ENCODE measurements around the gene GMEB1.
A peak's percentile ranks its signal among the peaks of the same experiment; 100 is the strongest.
"Not testable (repeated sequence)": the region's sequence is repeated elsewhere in the genome, so short reads cannot be mapped to it uniquely, and the experiment has no call there.

GMEB1 gene

GRCh38 chr1:28672971-28673370 lies 4.4 kb downstream of the GMEB1 start:
- not testable (repeated sequence) for DNase-seq

DNA sequence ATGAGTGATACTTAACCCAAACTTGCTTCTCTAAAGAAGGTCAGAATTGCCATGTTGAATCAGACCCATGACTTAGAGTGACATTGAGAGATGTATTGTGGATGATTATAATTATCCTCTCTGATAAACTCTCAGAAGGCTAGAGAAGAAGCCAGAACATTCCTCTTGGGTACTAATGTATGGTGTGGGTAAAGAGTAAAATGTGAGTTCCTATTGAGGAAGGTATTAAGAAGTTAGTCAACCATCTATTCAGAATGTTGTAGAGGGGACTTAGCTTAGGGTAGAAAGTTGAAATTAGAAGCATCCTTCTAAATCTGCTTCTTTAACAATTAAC lies 7.3 kb downstream of the GMEB1 start:
- no peak for DNase-seq

DNA sequence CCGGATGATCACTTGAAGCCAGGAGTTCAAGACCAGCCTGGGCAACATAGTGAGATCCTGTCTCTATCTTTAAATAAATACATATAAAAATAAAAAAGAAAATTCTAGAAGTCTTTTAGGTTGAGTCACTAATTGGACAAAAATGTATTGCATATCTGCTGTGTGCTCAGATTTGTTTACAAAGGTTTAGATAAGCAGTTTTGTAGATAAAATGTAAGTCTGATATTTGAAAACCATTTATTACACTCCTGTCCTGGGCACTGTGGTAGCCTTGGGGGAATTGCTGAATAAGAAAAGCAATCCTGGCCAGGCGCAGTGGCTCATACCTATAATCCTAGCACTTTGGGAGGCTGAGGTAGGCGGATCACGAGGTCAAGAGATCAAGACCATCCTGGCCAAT lies 11.6 kb downstream of the GMEB1 start:
- DNase-seq = no peak

GRCh38 chr1:28682840-28683239 lies 14.3 kb downstream of the GMEB1 start:
- DNase-seq = no peak

- no peak for DNase-seq
Measured at GRCh38 chr1:28684937-28685336, 16.4 kb downstream of the GMEB1 start.

DNA sequence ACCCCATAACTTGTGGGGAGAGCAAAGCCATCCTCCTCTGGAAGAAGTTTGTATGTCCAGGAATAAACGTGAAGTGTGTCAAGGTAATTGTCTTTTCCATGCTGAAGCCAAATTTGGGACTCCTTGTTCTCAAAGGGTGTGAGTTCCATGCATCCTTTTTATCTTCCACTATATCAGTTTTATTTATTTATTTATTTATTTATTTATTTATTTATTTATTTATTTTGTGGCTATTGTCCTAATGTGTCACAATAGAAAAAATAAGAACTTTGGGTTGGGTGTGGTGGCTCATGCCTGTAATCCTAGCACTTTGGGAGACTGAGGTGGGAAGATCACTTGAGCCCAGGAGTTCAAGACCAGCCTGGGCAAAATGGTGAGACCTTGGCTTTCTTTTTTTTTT lies 23.0 kb downstream of the GMEB1 start:
- not testable (repeated sequence) for DNase-seq

- no peak for DNase-seq
Measured at GRCh38 chr1:28703629-28704028, 35.0 kb downstream of the GMEB1 start.

GRCh38 chr1:28716336-28716735 lies 47.8 kb downstream of the GMEB1 start:
- DNase-seq = peak in 1 of 2 donors; percentile 19

GRCh38 chr1:28718166-28718565 lies 49.6 kb downstream of the GMEB1 start:
- DNase-seq = no peak

- no peak for DNase-seq
Measured at GRCh38 chr1:28718586-28719331, 50.2 kb downstream of the GMEB1 start.

GRCh38 chr1:28719332-28719619 lies 50.7 kb downstream of the GMEB1 start:
- DNase-seq = no peak

DNA sequence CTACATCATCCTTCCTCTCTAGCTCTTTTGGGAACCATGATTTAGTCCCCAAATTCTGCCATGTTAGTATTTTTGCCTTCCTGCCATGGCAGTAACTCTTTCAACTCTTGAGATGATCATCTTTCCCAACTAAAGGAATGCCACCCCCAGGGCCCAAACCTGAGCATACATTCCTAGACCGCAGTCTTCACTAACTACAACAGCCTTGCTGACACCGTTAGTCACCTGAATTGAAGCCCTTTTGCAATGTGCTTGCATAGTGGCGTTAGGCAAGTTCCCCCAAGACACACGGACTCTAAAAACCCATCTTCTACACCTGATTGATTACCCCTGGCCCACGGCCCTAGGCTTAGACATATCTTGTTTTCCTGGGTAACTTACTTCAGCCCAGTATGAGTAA lies 51.8 kb downstream of the GMEB1 start:
- DNase-seq = no peak

DNA sequence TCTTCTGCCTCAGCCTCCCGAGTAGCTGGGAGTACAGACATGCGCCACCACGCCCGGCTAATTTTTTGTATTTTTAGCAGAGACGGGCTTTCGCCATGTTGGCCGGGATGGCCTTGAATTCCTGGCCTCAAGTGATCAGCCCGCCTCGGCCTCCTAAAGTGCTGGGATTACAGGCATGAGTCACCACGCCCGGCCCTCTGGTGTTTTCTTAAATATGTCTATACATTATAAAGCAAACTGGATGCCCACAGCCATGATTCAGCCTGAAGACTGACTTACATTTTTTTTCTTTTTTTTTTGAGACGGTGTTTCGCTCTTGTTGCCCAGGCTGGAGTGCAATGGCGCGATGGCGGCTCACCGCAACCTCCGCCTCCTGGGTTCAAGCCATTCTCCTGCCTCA lies 53.3 kb downstream of the GMEB1 start:
- not testable (repeated sequence) for DNase-seq

DNA sequence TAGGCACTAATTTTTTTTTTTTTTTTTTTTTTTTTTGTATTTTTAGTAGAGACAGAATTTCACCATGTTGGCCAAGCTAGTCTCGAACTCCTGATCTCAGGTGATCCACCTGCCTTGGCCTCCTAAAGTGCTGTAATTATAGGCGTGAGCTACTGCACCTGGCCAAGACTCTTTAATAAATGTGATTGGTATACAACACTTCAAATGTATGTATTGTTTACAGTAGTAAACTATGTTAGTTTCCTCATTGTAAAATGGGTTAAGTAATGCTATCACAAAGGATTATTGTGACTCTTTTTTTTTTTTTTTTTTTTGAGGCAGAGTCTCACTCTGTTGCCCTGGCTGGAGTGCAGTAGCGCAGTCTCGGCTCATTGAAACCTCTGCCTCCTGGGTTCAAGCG lies 56.8 kb downstream of the GMEB1 start:
- not testable (repeated sequence) for DNase-seq

GRCh38 chr1:28735961-28736449 lies 67.4 kb downstream of the GMEB1 start:
- DNase-seq = no peak

GRCh38 chr1:28736450-28737306 lies 68.1 kb downstream of the GMEB1 start, which contains the start of gene YTHDF2:
TSS of gene YTHDF2 (plus strand) at chr1:28736940. CDS start at chr1:28737121, 181 bp downstream.
- peak; percentile 90 to 96 for DNase-seq

GRCh38 chr1:28737307-28738132 lies 68.9 kb downstream of the GMEB1 start:
- peak in 1 of 2 donors; percentile 34 for DNase-seq

- no peak for DNase-seq
Measured at GRCh38 chr1:28740118-28740517, 71.5 kb downstream of the GMEB1 start.

- DNase-seq = no peak
Measured at GRCh38 chr1:28744184-28744583, 75.6 kb downstream of the GMEB1 start.

DNA sequence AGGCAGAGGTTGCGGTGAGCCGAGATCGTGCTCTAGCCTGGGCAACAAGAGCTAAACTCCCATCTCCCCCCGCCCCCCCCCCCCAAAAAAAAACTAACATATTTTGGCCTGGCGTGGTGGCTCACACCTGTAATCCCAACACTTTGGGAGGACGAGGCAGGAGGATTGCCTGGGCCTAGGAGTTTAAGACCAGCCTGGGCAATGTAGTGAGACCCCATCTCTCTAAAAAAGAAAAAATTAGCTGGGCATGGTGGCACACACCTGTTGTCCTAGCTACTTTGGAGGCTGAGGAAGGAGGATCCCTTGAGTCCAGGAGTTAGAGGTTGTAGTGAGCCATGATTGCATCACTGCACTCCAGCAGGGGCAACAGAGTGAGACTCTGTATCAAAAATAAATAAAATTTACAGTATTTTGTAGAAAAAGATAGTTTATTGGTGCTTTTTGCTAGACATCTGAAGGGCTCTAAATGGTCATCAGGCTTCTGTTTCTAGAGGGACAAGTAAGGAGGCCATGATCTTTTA lies 77.1 kb downstream of the GMEB1 start:
- DNase-seq = no peak

DNA sequence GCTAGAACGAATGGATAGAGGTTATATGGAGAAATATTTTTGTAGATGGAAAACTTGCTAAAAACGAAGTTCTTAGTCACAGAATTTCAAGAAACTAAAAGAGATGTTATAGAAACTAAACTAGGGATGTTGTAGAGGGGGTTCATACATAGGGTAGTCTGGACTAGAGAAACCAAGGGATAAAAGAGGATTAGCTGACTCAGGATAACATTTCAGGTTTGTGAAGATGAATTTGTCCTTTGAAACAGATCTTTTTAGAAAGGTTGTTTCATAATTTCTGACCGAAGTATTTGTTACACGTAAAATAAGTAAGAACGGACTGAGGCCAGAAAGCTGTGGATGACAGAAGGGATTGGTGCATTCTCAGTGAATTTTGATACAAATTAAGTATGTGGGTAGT lies 81.7 kb downstream of the GMEB1 start:
- DNase-seq = no peak

- not testable (repeated sequence) for DNase-seq
Measured at GRCh38 chr1:28750771-28751294, 82.2 kb downstream of the GMEB1 start.

All from hippocampal formation (tissue), 2 donors.